ENCODE results near the gene MBL2.

- TF ChIP-seq CTCF (IDR thresholded peaks at IDR 0.05), result no peak
- TF ChIP-seq POLR2A (IDR thresholded peaks at IDR 0.05), result no peak
These were observed 41.9 kb upstream of the MBL2 start for GRCh38 chr10:52814506-52814905.

Measured in uterus (tissue), 2 donors.